Measurements from ENCODE around the gene PRR19. TPM values are rescaled to one million over a fixed set of nuclear protein-coding genes. Genes with fewer than 3 reads are reported as not detected.

Gene PRR19
- total RNA-seq, 4 donors from 2014 or later: 0.30 to 0.44 TPM; not detected in 2

DNA sequence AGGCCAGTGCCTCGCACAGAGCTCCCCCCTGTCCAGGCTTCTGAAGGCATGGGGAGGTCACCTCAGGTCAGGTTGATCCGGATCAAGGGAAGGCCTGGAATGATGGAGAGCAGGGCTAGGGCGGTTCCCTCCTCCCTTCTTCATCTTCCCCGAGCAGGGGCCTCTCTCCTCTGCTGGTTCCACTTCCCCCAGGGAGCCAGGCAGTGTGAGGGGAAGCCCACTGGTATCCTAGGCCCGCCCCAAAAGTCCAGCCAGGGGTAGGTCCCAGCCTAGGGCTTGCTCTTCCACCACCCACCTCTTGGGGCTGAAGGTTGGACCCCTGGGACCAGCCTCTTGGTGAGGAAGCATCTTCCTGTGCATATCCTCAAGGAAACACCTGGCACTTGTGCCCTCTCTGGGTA lies 16.4 kb upstream of the PRR19 start:
- Histone ChIP-seq H3K36me3 (peaks cover 0 to 38% (median 17%) of the 10 kb centered on the region in 3 donors), H3K27me3 (no peaks in the 10 kb centered on the region), H3K27ac (peak overlapping the region; percentile 72 to 96 (median 92)), H3K4me1 (peaks cover 3 to 55% (median 48%) of the 10 kb centered on the region in 4 donors), H3K9me3 (no peaks in the 10 kb centered on the region), H3K4me3 (peak overlapping the region in 3 of 4 donors; percentile 45 to 74 (median 72))
- TF ChIP-seq CTCF (IDR thresholded peaks at IDR 0.05): no peak
- WGBS, 2 donors: 13 to 22% methylated on average over 5 of the region's 5 CpGs
- no peak for DNase-seq (ENCODE audit: low spot score in 2 of 2)

GRCh38 chr19:42285988-42286348 lies 16.0 kb upstream of the PRR19 start:
- Histone ChIP-seq H3K9me3 (no peaks in the 10 kb centered on the region), H3K27me3 (no peaks in the 10 kb centered on the region), H3K27ac (peak overlapping the region; percentile 72 to 96 (median 92)), H3K4me3 (peak overlapping the region in 1 of 4 donors; percentile 72), H3K4me1 (peaks cover 3 to 51% (median 46%) of the 10 kb centered on the region in 4 donors), H3K36me3 (peaks cover 0 to 42% (median 21%) of the 10 kb centered on the region in 3 donors)
- DNase-seq (ENCODE audit: low spot score in 2 of 2): no peak
- TF ChIP-seq CTCF (IDR thresholded peaks at IDR 0.05) (no peak), EP300 (IDR thresholded peaks at IDR 0.05) (no peak), POLR2A (IDR thresholded peaks at IDR 0.05) (no peak)
- 17 to 20% methylated on average over 6 of the region's 6 CpGs for WGBS, 2 donors

DNA sequence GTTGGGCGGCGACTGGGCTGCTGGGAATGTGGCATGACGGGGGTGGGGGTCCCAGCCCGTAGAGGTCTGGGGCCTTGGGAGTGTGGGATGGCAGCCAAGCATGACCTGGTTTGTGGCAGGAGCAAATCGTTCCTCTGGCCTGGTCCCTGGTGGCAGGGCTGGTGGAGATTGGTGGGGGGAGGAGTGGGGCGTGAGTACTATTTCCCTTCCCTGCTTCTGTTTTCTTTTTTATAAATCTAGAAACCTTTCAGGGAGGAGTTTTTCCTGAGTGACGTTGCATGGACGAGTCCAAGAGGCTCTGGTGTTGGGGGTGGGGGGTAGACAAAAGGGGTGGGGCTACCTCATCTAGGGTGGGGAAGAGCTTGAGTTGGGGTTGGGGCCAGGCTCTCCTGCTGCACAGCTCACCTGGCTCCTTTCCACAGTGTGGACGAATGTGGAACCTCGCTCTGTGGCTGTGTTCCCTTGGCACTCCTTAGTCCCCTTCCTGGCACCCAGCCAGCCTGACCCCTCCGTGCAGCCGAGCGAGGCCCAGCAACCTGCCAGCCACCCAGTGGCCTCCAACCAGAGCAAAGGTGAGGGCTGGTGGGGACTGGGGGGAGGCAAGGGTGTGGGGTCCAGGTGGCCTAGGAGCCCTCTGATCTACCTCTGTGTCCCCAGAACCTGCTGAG lies 15.4 kb upstream of the PRR19 start:
- Histone ChIP-seq H3K9me3 (no peaks in the 10 kb centered on the region), H3K27ac (peak overlapping the region; percentile 72 to 96 (median 92)), H3K4me1 (peaks cover 3 to 46% (median 40%) of the 10 kb centered on the region in 4 donors), H3K36me3 (peaks cover 0 to 47% (median 26%) of the 10 kb centered on the region in 3 donors), H3K27me3 (no peaks in the 10 kb centered on the region), H3K4me3 (peak overlapping the region in 1 of 4 donors; percentile 72)
- no peak for DNase-seq (ENCODE audit: low spot score in 2 of 2)
- TF ChIP-seq POLR2A (IDR thresholded peaks at IDR 0.05) (peak in 1 of 2 donors; percentile 17), CTCF (IDR thresholded peaks at IDR 0.05) (no peak)
- WGBS, 2 donors: 15 to 20% methylated on average over 10 to 13 of the region's 13 CpGs

DNA sequence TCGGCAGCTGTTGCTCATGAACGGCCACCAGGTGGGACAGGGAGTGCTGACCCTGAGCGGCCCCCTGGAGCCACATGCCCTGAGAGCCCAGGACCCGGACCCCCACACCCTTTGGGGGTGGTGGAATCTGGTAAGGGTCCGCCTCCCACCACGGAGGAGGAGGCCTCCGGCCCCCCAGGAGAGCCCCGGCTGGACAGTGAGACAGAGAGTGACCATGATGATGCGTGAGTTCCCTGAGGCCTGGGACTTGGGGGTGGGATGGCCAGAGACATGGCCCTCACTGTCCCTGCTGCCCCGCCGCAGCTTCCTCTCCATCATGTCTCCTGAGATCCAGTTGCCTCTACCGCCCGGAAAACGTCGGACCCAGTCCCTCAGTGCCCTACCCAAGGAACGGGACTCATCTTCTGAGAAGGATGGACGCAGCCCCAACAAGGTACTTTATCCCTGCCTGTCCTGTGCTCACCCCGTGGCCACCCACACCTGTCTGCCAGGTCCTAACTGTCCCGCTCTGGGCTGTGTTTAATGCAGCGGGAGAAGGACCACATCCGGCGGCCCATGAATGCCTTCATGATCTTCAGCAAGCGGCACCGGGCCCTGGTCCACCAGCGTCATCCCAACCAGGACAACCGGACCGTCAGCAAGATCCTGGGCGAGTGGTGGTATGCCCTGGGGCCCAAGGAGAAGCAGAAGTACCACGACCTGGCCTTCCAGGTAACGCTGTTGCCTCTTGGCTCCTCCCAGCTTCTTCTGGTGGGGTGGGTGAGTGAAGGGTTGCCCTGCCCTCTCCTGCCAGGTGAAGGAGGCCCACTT lies 14.7 kb upstream of the PRR19 start:
- H3K4me1 ChIP-seq: peaks cover 3 to 38% (median 33%) of the 10 kb centered on the region in 4 donors
- WGBS, 2 donors: 80 to 84% methylated on average over 15 to 30 of the region's 30 CpGs

More for the DNA sequence above, 14.7 kb upstream of the PRR19 start:
- Histone ChIP-seq H3K4me3 (no peak overlapping the region), H3K9me3 (no peaks in the 10 kb centered on the region), H3K27ac (peak overlapping the region; percentile 72 to 96 (median 92)), H3K27me3 (no peaks in the 10 kb centered on the region), H3K36me3 (peaks cover 0 to 55% (median 28%) of the 10 kb centered on the region in 3 donors)
- no peak for DNase-seq (ENCODE audit: low spot score in 2 of 2)
- no peak for TF ChIP-seq POLR2A (IDR thresholded peaks at IDR 0.05)
- no peak for TF ChIP-seq EP300 (IDR thresholded peaks at IDR 0.05)
- no peak for TF ChIP-seq CTCF (IDR thresholded peaks at IDR 0.05)

Data from tibial nerve (tissue), 4 donors.